ENCODE data around the gene DARS1. TPM values are rescaled to one million over a fixed set of nuclear protein-coding genes. Genes with fewer than 3 reads are reported as not detected.

Gene DARS1
- total and polyA plus RNA-seq, 2 donors (not counting 1 experiment from before 2014, with no cell fraction given) = 36.7 to 88.3 TPM

GRCh38 chr2:135862718-135863117, 122.7 kb downstream of the DARS1 start:
- TF ChIP-seq, protein P1, sequence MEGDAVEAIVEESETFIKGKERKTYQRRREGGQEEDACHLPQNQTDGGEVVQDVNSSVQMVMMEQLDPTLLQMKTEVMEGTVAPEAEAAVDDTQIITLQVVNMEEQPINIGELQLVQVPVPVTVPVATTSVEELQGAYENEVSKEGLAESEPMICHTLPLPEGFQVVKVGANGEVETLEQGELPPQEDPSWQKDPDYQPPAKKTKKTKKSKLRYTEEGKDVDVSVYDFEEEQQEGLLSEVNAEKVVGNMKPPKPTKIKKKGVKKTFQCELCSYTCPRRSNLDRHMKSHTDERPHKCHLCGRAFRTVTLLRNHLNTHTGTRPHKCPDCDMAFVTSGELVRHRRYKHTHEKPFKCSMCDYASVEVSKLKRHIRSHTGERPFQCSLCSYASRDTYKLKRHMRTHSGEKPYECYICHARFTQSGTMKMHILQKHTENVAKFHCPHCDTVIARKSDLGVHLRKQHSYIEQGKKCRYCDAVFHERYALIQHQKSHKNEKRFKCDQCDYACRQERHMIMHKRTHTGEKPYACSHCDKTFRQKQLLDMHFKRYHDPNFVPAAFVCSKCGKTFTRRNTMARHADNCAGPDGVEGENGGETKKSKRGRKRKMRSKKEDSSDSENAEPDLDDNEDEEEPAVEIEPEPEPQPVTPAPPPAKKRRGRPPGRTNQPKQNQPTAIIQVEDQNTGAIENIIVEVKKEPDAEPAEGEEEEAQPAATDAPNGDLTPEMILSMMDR (IDR thresholded peaks at IDR 0.05) = no peak
- no peak for TF ChIP-seq EZH2 (IDR thresholded peaks at IDR 0.05; ENCODE audit: borderline replicate concordance, insufficient read depth, low read depth, low read length, poor library complexity, severe bottlenecking)
- H3K4me1 ChIP-seq (ENCODE audit: control insufficient read depth in 2 of 2, insufficient read depth in 2 of 2, low read length in 2 of 2) = no peaks in the 10 kb centered on the region
- no peak overlapping the region for H2AFZ ChIP-seq (ENCODE audit: insufficient read depth, low read depth, low read length, poor library complexity, severe bottlenecking)
- no peak overlapping the region for H3K4me3 ChIP-seq (ENCODE audit: control extremely low read depth in 1 of 5, extremely low read depth in 1 of 5, insufficient read depth in 1 of 5, low read depth in 2 of 5, low read length in 4 of 5)
- Mint-ChIP-seq H3K27me3 (no peaks in the 10 kb centered on the region), H3K4me1 (no peaks in the 10 kb centered on the region), H3K4me3 (no peak overlapping the region), H3K27ac (no peak overlapping the region), H3K9me3 (ENCODE audit: insufficient read depth) (no peaks in the 10 kb centered on the region)
- H4K20me1 ChIP-seq (ENCODE audit: control insufficient read depth, insufficient read depth, low read length, poor library complexity, severe bottlenecking) = no peaks in the 10 kb centered on the region
- H3K27ac ChIP-seq (ENCODE audit: low read length in 2 of 2) = no peak overlapping the region
- no peak overlapping the region for H3K4me2 ChIP-seq (replicated peaks; ENCODE audit: low read depth, low read length, poor library complexity, severe bottlenecking)
- ATAC-seq (ENCODE audit: low read depth) = no peak
- POLR2A ChIA-PET = no interaction called here
- no peak overlapping the region for H3K9ac ChIP-seq (ENCODE audit: low read length)
- peaks cover 5 to 48% of the 10 kb centered on the region in 2 experiments for H3K36me3 ChIP-seq (replicated peaks in 1 of 2; ENCODE audit: control extremely low read depth in 1 of 2, control insufficient read depth in 1 of 2, extremely low read depth in 1 of 2, insufficient read depth in 2 of 2, low read length in 1 of 2)
- DNase-seq = no peak
- H3K9me3 ChIP-seq (ENCODE audit: control extremely low read depth in 1 of 3, control insufficient read depth in 2 of 3, insufficient read depth in 1 of 3, low read length in 2 of 3) = no peaks in the 10 kb centered on the region
- H3K27me3 ChIP-seq (replicated peaks in 1 of 4; ENCODE audit: control extremely low read depth in 1 of 4, control insufficient read depth in 3 of 4, insufficient read depth in 4 of 4, low read length in 3 of 4) = no peaks in the 10 kb centered on the region
- H3K79me2 ChIP-seq (ENCODE audit: control insufficient read depth, insufficient read depth, low read length) = no peaks in the 10 kb centered on the region
- intact Hi-C loops (cut with micrococcal nuclease) = no loop called here
- CTCF ChIA-PET = no interaction called here
- 98% methylated on average over 4 of the region's 4 CpGs for WGBS (ENCODE audit: insufficient coverage)

Other genes starting within 250 kb of the DARS1 start
- 112 and 113 TPM in 2 replicates for gene UBXN4, start 243.8 kb downstream of the DARS1 start, total RNA-seq
- 41.7 and 60.8 TPM in 2 replicates for gene UBXN4, start 243.8 kb downstream of the DARS1 start, polyA plus RNA-seq
- gene LCT, start 148.4 kb downstream of the DARS1 start, total RNA-seq = 0.07 and 0.10 TPM in 2 replicates
- 0.03 TPM in 1 of 2 replicates, not detected in the other for gene LCT, start 148.4 kb downstream of the DARS1 start, polyA plus RNA-seq
- 29.6 and 30.0 TPM in 2 replicates for gene MCM6, start 109.2 kb downstream of the DARS1 start, total RNA-seq
- gene MCM6, start 109.2 kb downstream of the DARS1 start, polyA plus RNA-seq = 2.3 and 3.4 TPM in 2 replicates
- gene CXCR4, start 132.5 kb upstream of the DARS1 start, total RNA-seq = 2,047 and 2,119 TPM in 2 replicates
- 1,832 and 1,901 TPM in 2 replicates for gene CXCR4, start 132.5 kb upstream of the DARS1 start, polyA plus RNA-seq

Measured in B cell (primary cell).